Lower leg skin (tissue), 4 donors: ENCODE data around the gene FURIN. TPM values are rescaled to one million over a fixed set of nuclear protein-coding genes. Genes with fewer than 3 reads are reported as not detected.
"Not testable (repeated sequence)": the region's sequence is repeated elsewhere in the genome, so short reads cannot be mapped to it uniquely, and the experiment has no call there.

Source experiments
- DNase-seq, 2 donors: peaks; one replicate each; pipeline ENCODE4 v3.0.0-alpha.2; 2019; ENCODE audit warnings: low spot score in 2 of 2
- H3K4me3 ChIP-seq: fragments of 200-600 bp; sonication (generic); 2 replicates; pipeline ENCODE4 v1.5.1; 2017; ENCODE audit warnings: mild to moderate bottlenecking, low read depth; ENCODE audit not compliant: poor library complexity, severe bottlenecking
- POLR2A ChIP-seq, 2 donors: fragments of 450-650 bp; IDR thresholded peaks; one replicate each; pipeline ENCODE4 v1.6.1; 2016 to 2017; ENCODE audit warnings: antibody characterized with exemption in 2 of 2, mild to moderate bottlenecking in 1 of 2, moderate library complexity in 1 of 2
- WGBS, 2 donors: methylation state at CpG; one replicate each; pipeline ENCODE4 v1.1.5; 2018; 5-methylcytosine and 5-hydroxymethylcytosine counted together
- intact Hi-C: fragments of 100-400 bp; cut with DNase I; formaldehyde crosslinking; loops from one replicate; pipeline ENCODE4 v1.15.0; 2023; ENCODE audit warnings: low total_unique reads
- total RNA-seq, 4 donors: library from RNA; depleted of rRNA; stranded (reverse); fragments of >200 nt; gene quantifications; one replicate each; pipeline ENCODE4 v1.1.0, GENCODE V29; 2016
- TF ChIP-seq, protein P1 (sequence below), 3 donors: fragments of 450-650 bp; IDR thresholded peaks; one replicate each; pipeline ENCODE4 v1.5.1; 2016; ENCODE audit warnings: antibody characterized with exemption in 3 of 3, mild to moderate bottlenecking in 3 of 3, moderate library complexity in 2 of 3

Gene FURIN
- total RNA-seq, 4 donors from 2014 or later = 114 to 163 (median 149) TPM

DNA sequence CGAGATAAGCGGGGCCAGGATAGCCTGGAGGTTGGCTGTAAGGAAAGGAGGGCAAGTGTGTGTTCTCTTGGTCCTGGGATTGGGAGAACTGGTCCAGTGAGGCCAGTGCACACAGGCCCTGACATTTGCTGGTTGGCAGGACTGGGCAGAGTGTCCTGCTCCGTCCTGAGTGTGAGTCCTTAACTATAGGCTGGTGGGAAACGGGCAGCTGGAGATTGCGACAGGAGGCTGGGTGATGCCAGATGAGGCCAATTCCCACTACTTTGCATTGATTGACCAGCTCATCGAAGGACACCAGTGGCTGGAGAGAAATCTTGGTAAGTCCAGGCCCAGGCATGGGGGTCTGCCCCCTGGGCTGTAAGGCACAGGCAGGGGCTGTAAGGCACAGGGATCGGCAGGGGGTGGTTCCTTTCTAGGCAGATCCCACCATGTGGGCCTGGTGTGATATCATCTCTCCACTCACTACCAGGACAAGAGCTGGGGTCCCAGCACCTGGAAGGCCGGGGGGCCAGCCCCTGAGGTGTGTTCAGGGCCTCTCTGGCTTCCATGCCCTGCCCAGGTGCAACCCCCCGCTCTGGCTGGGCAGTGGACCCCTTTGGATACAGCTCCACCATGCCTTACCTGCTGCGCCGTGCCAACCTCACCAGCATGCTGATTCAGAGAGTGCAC, 37.9 kb downstream of the FURIN start:
- no peak for DNase-seq
- no peak overlapping the region for H3K4me3 ChIP-seq
- WGBS, 2 donors = 93 to 96% methylated on average over 11 of the region's 11 CpGs
- intact Hi-C loops = no loop called here
- TF ChIP-seq POLR2A (IDR thresholded peaks at IDR 0.05) = no peak

- intact Hi-C loops = no loop called here
- 77 to 87% methylated on average over 15 of the region's 15 CpGs for WGBS, 2 donors
- no peak overlapping the region for H3K4me3 ChIP-seq
- no peak for DNase-seq
- no peak for TF ChIP-seq POLR2A (IDR thresholded peaks at IDR 0.05)
- TF ChIP-seq, protein P1, sequence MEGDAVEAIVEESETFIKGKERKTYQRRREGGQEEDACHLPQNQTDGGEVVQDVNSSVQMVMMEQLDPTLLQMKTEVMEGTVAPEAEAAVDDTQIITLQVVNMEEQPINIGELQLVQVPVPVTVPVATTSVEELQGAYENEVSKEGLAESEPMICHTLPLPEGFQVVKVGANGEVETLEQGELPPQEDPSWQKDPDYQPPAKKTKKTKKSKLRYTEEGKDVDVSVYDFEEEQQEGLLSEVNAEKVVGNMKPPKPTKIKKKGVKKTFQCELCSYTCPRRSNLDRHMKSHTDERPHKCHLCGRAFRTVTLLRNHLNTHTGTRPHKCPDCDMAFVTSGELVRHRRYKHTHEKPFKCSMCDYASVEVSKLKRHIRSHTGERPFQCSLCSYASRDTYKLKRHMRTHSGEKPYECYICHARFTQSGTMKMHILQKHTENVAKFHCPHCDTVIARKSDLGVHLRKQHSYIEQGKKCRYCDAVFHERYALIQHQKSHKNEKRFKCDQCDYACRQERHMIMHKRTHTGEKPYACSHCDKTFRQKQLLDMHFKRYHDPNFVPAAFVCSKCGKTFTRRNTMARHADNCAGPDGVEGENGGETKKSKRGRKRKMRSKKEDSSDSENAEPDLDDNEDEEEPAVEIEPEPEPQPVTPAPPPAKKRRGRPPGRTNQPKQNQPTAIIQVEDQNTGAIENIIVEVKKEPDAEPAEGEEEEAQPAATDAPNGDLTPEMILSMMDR (IDR thresholded peaks at IDR 0.05) = no peak
Measured at GRCh38 chr15:90907051-90907660, 38.8 kb downstream of the FURIN start.

DNA sequence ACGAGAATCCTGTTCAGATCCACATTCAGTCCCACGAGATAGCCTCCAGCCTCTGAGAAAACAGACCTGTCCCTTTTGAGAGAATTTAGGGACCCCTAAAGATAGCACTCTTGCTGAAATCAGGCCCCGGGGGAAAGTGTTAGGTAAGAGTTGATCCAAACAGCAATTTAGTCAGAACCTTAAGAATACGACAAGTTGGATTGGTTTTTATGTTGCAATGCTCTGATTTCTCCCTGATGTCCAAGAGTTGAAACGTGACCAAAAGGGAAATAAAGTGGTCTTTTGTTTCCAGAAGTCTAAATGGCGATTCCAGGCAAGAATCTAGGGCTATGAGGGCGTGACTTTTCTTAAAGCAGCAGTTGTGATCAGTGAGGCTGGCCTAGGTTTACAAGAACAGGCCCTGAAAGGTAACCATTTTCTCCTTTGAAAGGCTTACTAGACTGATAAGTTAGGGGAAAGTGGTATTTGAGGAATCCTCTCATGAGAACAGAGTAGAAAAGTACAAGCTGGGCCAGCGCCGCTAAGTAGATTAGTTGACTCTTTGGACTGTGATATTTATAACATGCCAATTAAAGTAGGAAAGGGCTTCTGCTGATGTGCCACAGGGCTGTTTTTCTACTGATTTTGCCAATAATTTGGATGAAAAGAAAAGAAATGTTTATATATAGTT, 39.6 kb downstream of the FURIN start:
- 73 to 82% methylated on average over 9 of the region's 9 CpGs for WGBS, 2 donors
- intact Hi-C loops = no loop called here
- no peak for TF ChIP-seq POLR2A (IDR thresholded peaks at IDR 0.05)
- TF ChIP-seq, protein P1 (IDR thresholded peaks at IDR 0.05) = no peak
- no peak overlapping the region for H3K4me3 ChIP-seq
- no peak for DNase-seq

- intact Hi-C loops, DNase-seq, H3K4me3 ChIP-seq: not testable (repeated sequence)
- WGBS, 2 donors = 69 to 87% methylated on average over 11 of the region's 11 CpGs
Measured at GRCh38 chr15:90909449-90909848, 41.1 kb downstream of the FURIN start.

GRCh38 chr15:90909976-90910375, 41.6 kb downstream of the FURIN start:
- TF ChIP-seq POLR2A (IDR thresholded peaks at IDR 0.05) = no peak
- TF ChIP-seq, protein P1 (IDR thresholded peaks at IDR 0.05) = no peak
- intact Hi-C loops = no loop called here
- 95 to 96% methylated on average over 8 of the region's 8 CpGs for WGBS, 2 donors
- DNase-seq = no peak
- no peak overlapping the region for H3K4me3 ChIP-seq

DNA sequence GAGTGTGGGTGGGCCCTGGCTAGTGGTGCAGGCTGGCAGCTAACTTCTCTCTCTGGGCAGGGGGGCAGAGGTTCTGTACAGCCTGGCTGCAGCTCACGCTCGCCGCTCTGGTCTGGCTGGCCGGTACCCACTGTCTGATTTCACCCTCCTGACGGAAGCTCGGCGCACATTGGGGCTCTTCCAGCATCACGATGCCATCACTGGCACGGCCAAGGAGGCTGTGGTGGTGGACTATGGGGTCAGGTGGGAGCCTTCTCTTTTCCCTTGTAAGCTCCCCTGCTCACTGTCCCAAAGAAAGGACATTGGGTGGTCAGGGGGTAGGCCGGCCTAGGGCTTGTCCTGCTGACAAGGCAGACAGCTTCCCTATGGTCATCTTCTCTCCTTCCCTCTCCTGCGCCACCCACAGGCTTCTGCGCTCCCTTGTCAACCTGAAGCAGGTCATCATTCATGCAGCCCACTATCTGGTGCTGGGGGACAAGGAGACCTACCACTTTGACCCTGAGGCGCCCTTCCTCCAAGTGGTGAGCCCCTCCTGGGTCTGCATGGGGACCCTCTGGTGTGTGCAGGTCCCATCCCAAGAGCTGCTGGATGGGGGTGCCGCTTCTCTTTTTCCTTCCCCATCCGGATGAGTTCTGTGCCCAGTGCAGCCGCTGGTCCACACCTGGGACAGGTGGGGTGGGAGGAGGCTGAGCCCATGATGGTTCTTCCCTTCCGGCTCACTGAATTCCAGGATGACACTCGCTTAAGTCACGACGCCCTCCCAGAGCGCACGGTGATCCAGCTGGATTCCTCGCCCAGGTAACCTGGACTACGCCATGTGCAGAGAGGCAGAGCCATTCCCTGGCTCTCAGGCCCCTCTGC, 42.3 kb downstream of the FURIN start:
- no peak overlapping the region for H3K4me3 ChIP-seq
- no peak for DNase-seq
- no peak for TF ChIP-seq POLR2A (IDR thresholded peaks at IDR 0.05)
- TF ChIP-seq, protein P1 (IDR thresholded peaks at IDR 0.05) = no peak
- intact Hi-C loops = no loop called here
- WGBS, 2 donors = 94 to 95% methylated on average over 22 to 24 of the region's 24 CpGs
